Nephron progenitor cell (in vitro differentiated cells): ENCODE results near the gene HNRNPD.
A peak's percentile ranks its signal among the peaks of the same experiment; 100 is the strongest.
"Not testable (repeated sequence)": the region's sequence is repeated elsewhere in the genome, so short reads cannot be mapped to it uniquely, and the experiment has no call there.

Source experiments
- DNase-seq: peaks from one replicate; pipeline ENCODE4 v3.0.0; 2021
- H3K27ac Mint-ChIP-seq: 2 replicates; pipeline ENCODE4 v1.8.0; 2021; ENCODE audit warnings: mild to moderate bottlenecking, moderate library complexity, mixed read lengths
- H3K27me3 Mint-ChIP-seq: 2 replicates; pipeline ENCODE4 v1.8.0; 2021; ENCODE audit warnings: mild to moderate bottlenecking, low read depth, mixed read lengths; ENCODE audit not compliant: poor library complexity
- H3K36me3 Mint-ChIP-seq: 2 replicates; pipeline ENCODE4 v1.8.0; 2021; ENCODE audit warnings: low read depth, mixed read lengths
- H3K4me1 Mint-ChIP-seq: 2 replicates; pipeline ENCODE4 v1.8.0; 2021; ENCODE audit warnings: mixed read lengths
- H3K4me3 Mint-ChIP-seq: 2 replicates; pipeline ENCODE4 v1.8.0; 2021; ENCODE audit warnings: mild to moderate bottlenecking, moderate library complexity, mixed read lengths
- H3K9me3 Mint-ChIP-seq: 2 replicates; pipeline ENCODE4 v1.8.0; 2021; ENCODE audit warnings: mild to moderate bottlenecking, moderate library complexity, mixed read lengths
- TF ChIP-seq, protein P1 (sequence below): fragments of 200-600 bp; sonication (generic); IDR thresholded peaks from 2 replicates; pipeline ENCODE4 v1.5.0; 2021; ENCODE audit warnings: antibody characterized with exemption

The HNRNPD gene, protein sequence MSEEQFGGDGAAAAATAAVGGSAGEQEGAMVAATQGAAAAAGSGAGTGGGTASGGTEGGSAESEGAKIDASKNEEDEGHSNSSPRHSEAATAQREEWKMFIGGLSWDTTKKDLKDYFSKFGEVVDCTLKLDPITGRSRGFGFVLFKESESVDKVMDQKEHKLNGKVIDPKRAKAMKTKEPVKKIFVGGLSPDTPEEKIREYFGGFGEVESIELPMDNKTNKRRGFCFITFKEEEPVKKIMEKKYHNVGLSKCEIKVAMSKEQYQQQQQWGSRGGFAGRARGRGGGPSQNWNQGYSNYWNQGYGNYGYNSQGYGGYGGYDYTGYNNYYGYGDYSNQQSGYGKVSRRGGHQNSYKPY

DNA sequence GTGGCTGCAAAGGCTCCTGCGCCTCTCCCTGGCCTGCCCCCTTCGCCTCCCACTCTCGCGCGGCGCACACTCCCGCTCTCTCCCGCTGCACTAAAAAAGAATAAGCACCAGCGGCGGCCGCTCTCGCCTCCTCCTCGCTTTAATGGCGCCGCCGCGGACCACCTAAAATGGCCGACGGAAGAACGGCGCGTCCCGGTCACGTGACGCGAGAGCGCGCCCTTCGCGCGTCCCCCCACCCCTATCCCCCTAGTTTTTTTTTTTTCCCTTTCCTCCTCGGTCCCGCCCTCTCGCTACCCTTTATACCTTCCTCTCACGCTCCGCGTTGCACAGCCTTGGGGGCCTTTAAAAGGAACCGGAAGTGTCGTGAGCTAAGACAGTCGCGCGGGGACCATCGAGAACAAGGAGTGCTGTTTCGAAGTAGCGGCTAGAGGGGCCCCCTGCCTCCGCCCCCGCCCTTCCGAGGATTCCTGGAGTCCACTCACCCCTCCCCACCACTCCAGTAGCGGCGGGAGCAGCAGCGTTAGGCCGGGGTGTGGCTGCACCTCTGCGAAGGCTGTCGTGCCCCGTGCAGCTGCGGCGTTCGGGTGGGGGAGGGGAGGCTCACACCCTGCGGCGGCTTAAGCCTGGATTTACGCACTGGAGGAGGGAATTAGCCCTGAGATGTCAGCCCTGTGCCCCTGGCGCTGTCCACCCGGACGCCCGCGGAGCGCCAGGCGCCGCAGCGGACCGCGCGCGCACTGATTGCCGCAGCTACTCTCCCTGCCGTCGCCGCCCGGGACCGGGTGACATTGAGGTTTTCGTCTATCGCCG is at the start of gene HNRNPD:
TSS of gene HNRNPD (minus strand) at position 176 of the 810 bp plus-strand sequence. CDS start 313 bp downstream, outside the sequence.
- Mint-ChIP-seq H3K36me3 (peaks cover 35% of the 10 kb centered on the region), H3K27ac (peak within 1 kb of the TSS; percentile 100), H3K4me1 (peaks cover 45% of the 10 kb centered on the region), H3K27me3 (no peaks in the 10 kb centered on the region), H3K9me3 (peaks cover 12% of the 10 kb centered on the region), H3K4me3 (peak within 1 kb of the TSS; percentile 99)
- peak; percentile 96 for DNase-seq
- TF ChIP-seq, protein P1, sequence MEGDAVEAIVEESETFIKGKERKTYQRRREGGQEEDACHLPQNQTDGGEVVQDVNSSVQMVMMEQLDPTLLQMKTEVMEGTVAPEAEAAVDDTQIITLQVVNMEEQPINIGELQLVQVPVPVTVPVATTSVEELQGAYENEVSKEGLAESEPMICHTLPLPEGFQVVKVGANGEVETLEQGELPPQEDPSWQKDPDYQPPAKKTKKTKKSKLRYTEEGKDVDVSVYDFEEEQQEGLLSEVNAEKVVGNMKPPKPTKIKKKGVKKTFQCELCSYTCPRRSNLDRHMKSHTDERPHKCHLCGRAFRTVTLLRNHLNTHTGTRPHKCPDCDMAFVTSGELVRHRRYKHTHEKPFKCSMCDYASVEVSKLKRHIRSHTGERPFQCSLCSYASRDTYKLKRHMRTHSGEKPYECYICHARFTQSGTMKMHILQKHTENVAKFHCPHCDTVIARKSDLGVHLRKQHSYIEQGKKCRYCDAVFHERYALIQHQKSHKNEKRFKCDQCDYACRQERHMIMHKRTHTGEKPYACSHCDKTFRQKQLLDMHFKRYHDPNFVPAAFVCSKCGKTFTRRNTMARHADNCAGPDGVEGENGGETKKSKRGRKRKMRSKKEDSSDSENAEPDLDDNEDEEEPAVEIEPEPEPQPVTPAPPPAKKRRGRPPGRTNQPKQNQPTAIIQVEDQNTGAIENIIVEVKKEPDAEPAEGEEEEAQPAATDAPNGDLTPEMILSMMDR, result no peak

DNA sequence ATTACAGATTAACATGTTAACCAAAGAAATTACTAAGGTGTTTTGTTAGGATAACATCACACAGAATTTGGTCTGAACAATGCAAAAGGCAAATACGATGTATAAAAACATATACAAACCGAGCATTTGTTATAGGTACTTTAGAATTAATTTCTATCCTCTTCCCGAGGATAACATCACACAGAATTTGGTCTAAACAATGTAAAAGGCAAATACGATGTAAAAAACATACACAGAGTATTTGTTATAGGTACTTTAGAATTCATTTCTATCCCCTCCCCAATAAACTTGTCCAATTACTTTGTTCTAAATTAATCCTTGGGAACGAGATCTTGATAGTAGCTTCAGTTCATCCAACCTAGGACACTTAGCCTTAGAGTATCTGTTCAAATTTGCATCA is 48.8 kb upstream of the HNRNPD start:
- Mint-ChIP-seq H3K4me3 (no peak overlapping the region), H3K27me3 (peaks cover 3% of the 10 kb centered on the region), H3K4me1 (peaks cover 25% of the 10 kb centered on the region), H3K9me3 (no peaks in the 10 kb centered on the region), H3K27ac (peak overlapping the region; percentile 21), H3K36me3 (peaks cover 47% of the 10 kb centered on the region)
- TF ChIP-seq, protein P1, result no peak
- no peak for DNase-seq

DNA sequence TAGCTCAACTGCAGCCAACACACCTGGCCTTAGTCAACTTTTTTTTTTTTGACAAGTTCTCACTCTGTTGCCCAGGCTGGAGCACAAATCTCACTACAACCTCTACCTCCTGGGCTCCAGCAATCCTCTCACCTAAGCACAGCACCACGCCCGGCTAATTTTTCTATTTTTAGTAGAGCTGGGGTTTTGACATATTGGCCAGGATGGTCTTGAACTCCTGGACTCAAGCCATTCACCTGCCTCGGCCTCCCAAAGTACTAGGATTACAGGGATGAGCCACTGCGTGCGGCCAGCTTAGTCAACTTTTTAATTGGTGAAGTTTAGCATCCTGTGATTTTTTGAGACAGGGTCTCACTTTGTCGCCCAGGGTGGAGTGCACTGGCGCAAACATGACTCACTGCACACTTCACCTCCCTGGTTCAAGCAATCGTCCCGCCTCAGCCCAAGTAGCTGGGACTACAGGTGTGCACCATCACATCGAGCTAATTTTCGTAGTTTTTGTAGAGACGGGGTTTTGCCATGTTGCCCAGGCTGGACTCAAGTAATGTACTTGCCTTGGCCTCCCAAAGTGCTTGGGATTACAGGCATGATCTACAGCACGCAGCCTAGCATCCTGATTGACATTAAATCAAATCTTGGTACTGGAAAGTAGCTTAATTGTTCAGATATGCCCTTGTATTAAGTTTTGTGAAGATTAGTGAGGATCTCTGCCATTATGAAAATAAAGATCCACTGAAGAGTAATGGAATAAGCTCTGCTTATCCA is 48.2 kb upstream of the HNRNPD start:
- no peak for DNase-seq
- no peak overlapping the region for H3K27ac Mint-ChIP-seq
- H3K9me3 Mint-ChIP-seq, result no peaks in the 10 kb centered on the region
- H3K36me3 Mint-ChIP-seq, result peaks cover 41% of the 10 kb centered on the region
- TF ChIP-seq, protein P1, result no peak
- peaks cover 18% of the 10 kb centered on the region for H3K4me1 Mint-ChIP-seq
- H3K27me3 Mint-ChIP-seq, result peaks cover 7% of the 10 kb centered on the region
- no peak overlapping the region for H3K4me3 Mint-ChIP-seq

DNA sequence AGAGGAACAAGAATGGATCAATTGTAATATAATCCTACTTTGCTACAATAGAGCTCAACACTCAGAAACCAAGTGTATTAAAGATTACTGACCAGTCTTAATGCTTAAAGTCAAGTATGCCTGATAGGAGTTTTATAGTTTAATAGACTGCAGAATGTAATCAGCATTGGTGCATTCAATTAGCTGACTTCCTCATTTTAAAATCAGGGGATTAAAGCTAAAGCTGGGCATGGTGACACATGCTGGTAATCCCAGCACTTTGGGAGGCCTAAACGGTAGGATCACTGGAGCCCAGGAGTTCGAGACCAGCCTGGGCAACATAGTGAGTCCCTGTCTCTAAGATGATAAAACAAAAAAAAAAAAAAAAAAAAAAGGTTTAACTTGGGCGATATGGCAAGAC is 45.7 kb upstream of the HNRNPD start:
- Mint-ChIP-seq H3K27ac (no peak overlapping the region), H3K4me1 (no peaks in the 10 kb centered on the region), H3K9me3 (peaks cover 4% of the 10 kb centered on the region), H3K27me3 (peaks cover 9% of the 10 kb centered on the region), H3K36me3 (peaks cover 15% of the 10 kb centered on the region), H3K4me3 (no peak overlapping the region)
- no peak for DNase-seq
- TF ChIP-seq, protein P1, result no peak

DNA sequence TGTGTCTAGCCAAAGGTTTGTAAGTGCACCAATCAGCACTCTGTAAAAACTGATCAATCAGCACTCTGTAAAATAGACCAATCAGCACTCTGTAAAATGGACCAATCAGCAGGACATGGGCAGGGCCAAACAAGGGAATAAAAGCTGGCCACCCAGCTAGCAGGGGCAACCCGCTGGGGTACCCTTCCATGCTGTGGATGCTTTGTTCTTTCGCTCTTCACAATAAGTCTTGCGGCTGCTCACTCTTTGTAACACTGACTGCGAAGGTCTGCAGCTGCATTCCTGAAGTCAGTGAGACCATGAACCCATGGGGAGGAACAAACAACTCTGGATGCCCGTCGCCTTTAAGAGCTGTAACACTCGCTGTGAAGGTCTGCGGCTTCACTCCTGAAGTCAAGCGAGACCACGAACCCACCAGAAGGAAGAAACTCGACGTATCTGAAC is 42.2 kb upstream of the HNRNPD start:
- DNase-seq, result no peak
- TF ChIP-seq, protein P1, result no peak
- Mint-ChIP-seq H3K4me1 (no peaks in the 10 kb centered on the region), H3K36me3 (no peaks in the 10 kb centered on the region), H3K4me3 (no peak overlapping the region), H3K27me3 (peaks cover 9% of the 10 kb centered on the region), H3K27ac (no peak overlapping the region), H3K9me3 (peaks cover 12% of the 10 kb centered on the region)

DNA sequence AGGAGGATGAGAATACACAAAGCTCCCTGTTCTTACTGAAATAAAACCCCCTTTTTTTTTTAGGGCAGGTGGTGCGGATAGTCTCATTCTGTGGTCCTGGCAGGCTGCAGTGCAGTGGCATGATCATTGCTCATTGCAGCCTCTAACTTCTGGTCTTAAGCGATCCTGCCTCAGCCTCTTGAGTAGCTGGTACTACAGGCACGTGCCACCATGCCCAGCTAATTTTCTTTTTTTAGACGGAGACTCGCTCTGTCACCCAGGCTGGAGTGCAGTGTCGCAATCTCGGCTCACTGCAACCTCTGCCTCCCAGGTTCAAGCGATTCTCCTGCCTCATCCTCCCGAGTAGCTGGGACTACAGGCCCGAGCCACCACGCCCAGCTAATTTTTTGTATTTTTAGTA is 41.3 kb upstream of the HNRNPD start:
- not testable (repeated sequence) for H3K36me3 Mint-ChIP-seq, H3K27ac Mint-ChIP-seq, H3K27me3 Mint-ChIP-seq, H3K4me1 Mint-ChIP-seq, DNase-seq, H3K4me3 Mint-ChIP-seq
- peaks cover 12% of the 10 kb centered on the region for H3K9me3 Mint-ChIP-seq
